GM18526 (cell line): Measurements from ENCODE around the gene ADAT3.

ENCODE experiments used
- POLR2A ChIP-seq: IDR thresholded peaks from 3 replicates; pipeline ENCODE4 v1.6.1; 2011; ENCODE audit not compliant: insufficient read length; ENCODE audit errors: extremely low read depth

Gene ADAT3

GRCh38 chr19:1955171-1956121 is 50.2 kb downstream of the ADAT3 start:
- no peak for TF ChIP-seq POLR2A

GRCh38 chr19:1956122-1956494 is 50.9 kb downstream of the ADAT3 start:
- TF ChIP-seq POLR2A: no peak

- TF ChIP-seq POLR2A: no peak
Observed at GRCh38 chr19:1956868-1957492, 51.8 kb downstream of the ADAT3 start.

GRCh38 chr19:1957562-1958248 is 52.5 kb downstream of the ADAT3 start:
- TF ChIP-seq POLR2A: no peak

GRCh38 chr19:1959928-1960589 is 54.9 kb downstream of the ADAT3 start:
- TF ChIP-seq POLR2A: no peak

- TF ChIP-seq POLR2A: no peak
Observed at GRCh38 chr19:1961000-1961883, 56.0 kb downstream of the ADAT3 start.

GRCh38 chr19:1962674-1963073 is 57.5 kb downstream of the ADAT3 start:
- no peak for TF ChIP-seq POLR2A
